Prostate gland (tissue), 2 donors: ENCODE measurements around the gene SMARCA4.

Source experiments
- CTCF ChIP-seq, 4 experiments: fragments of 200-600 bp in 2 of 4; fragments of 450-650 bp in 2 of 4; sonication (generic) in 2 of 4; IDR thresholded peaks; 1 replicate in 3 of 4; 2 replicates in 1 of 4; pipeline ENCODE4 v1.5.1; 2016 to 2019; ENCODE audit warnings: antibody characterized with exemption in 4 of 4, mild to moderate bottlenecking in 2 of 4, moderate library complexity in 2 of 4
- POLR2AphosphoS5 ChIP-seq: sonication (generic); formaldehyde crosslinking; IDR thresholded peaks from one replicate; pipeline ENCODE4 v1.6.1; 2017; ENCODE audit warnings: antibody characterized with exemption

- TF ChIP-seq POLR2AphosphoS5, result no peak
- TF ChIP-seq CTCF (IDR thresholded peaks at IDR 0.05), result no peak
Observed at GRCh38 chr19:10929402-10929794, 31.4 kb upstream of the SMARCA4 start.
